GM12878 (cell line): Measurements from ENCODE around the gene PHLDB3. TPM values are rescaled to one million over a fixed set of nuclear protein-coding genes. Genes with fewer than 3 reads are reported as not detected.

ENCODE experiments used
- ATAC-seq: fragments of 200-7000 bp; cut with Tn5 transposase; 3 replicates; pipeline ENCODE4 v1.9.1; 2020; ENCODE audit warnings: mild to moderate bottlenecking, moderate library complexity
- BruUV-seq: library from RNA; stranded (reverse); fragments of 400-500 nt; replicated peaks from 2 replicates; lab custom pipeline; 2021; lab: Mats Ljungman, UMichigan
- CTCF ChIA-PET: fragments of 300-600 bp; sonication (Branson Sonifier 250); formaldehyde crosslinking; extraction: SDS; loops from one replicate; lab custom pipeline; 2021; ENCODE audit warnings: inconsistent platforms; lab: Yijun Ruan, JAX
- POLR2A ChIA-PET: fragments of 350-600 bp; formaldehyde crosslinking; extraction: SDS; loops from one replicate; lab custom pipeline; 2021; ENCODE audit warnings: inconsistent platforms; lab: Charles Lee
- RAD21 ChIA-PET: fragments of 300-600 bp; sonication (Branson Sonifier 250); formaldehyde crosslinking; loops from one replicate; lab custom pipeline; 2023; ENCODE audit warnings: antibody characterized with exemption; ENCODE audit not compliant: unreplicated experiment; lab: Charles Lee
- SMC1A ChIA-PET: fragments of 300-600 bp; sonication (Branson Sonifier 250); formaldehyde crosslinking; loops from one replicate; lab custom pipeline; 2023; ENCODE audit not compliant: unreplicated experiment, uncharacterized antibody; lab: Charles Lee
- DNase-seq: peaks from one replicate; pipeline ENCODE4 v3.0.0-alpha.2; 2011; ENCODE audit warnings: low read depth, low spot score
- FAIRE-seq: peaks from 3 replicates; lab custom pipeline; 2011; peaks lifted over from hg19 to GRCh38; lab: Jason Lieb, UNC
- H2AFZ ChIP-seq: 2 replicates; pipeline ENCODE4 v1.6.0; 2011; ENCODE audit warnings: low read depth, low read length, control low read depth; ENCODE audit not compliant: control insufficient read depth
- H3K27ac ChIP-seq: 2 replicates; pipeline ENCODE4 v1.5.1; 2011; ENCODE audit warnings: control low read depth; ENCODE audit not compliant: control insufficient read depth, insufficient read depth
- H3K27me3 ChIP-seq, 2 experiments: replicated peaks in 1 of 2; 2 replicates each; pipeline versions ENCODE4 v1.6.0 to v1.6.1; 2011; ENCODE audit warnings: low read length in 1 of 2; ENCODE audit not compliant: control insufficient read depth in 2 of 2, insufficient read depth in 2 of 2
- H3K36me3 ChIP-seq, 2 experiments: 2 replicates each; pipeline ENCODE4 v1.5.1; 2011; ENCODE audit warnings: low read length in 1 of 2; ENCODE audit not compliant: control insufficient read depth in 2 of 2, insufficient read depth in 2 of 2
- H3K4me1 ChIP-seq: 2 replicates; pipeline ENCODE4 v1.6.1; 2011; ENCODE audit warnings: mild to moderate bottlenecking, low read length, moderate library complexity, mixed read lengths; ENCODE audit not compliant: control insufficient read depth, insufficient read depth
- H3K4me2 ChIP-seq: 2 replicates; pipeline ENCODE4 v1.6.0; 2011; ENCODE audit warnings: control low read depth; ENCODE audit not compliant: control insufficient read depth, insufficient read depth
- H3K4me3 ChIP-seq: fragments of 200-600 bp; sonication (generic); 2 replicates; pipeline ENCODE4 v1.5.1; 2016
- H3K79me2 ChIP-seq: 2 replicates; pipeline ENCODE4 v1.6.0; 2011; ENCODE audit warnings: low read length; ENCODE audit not compliant: control insufficient read depth, insufficient read depth
- H3K9ac ChIP-seq: 2 replicates; pipeline ENCODE4 v1.8.0; 2011; ENCODE audit warnings: low read length, control low read depth, mixed read lengths; ENCODE audit not compliant: control insufficient read depth, insufficient read depth
- H3K9me3 ChIP-seq: replicated peaks from 3 replicates; pipeline ENCODE4 v1.5.1; 2011; ENCODE audit warnings: mild to moderate bottlenecking, low read length; ENCODE audit not compliant: control insufficient read depth, insufficient read depth
- H4K20me1 ChIP-seq: 2 replicates; pipeline ENCODE4 v1.6.0; 2011; ENCODE audit not compliant: control insufficient read depth, insufficient read depth
- RCOR1 ChIP-seq: conservative IDR thresholded peaks from 2 replicates; pipeline ENCODE4 v1.6.1; 2012; ENCODE audit warnings: low read depth, low read length, improper control_type of control experiment
- SMC3 ChIP-seq: IDR thresholded peaks from 2 replicates; pipeline ENCODE4 v1.6.1; 2011; ENCODE audit warnings: low read length, improper control_type of control experiment, borderline replicate concordance
- TCF7 ChIP-seq: IDR thresholded peaks from 2 replicates; pipeline ENCODE4 v1.6.1; 2014; ENCODE audit warnings: antibody characterized with exemption, borderline replicate concordance
- ZSCAN29 ChIP-seq: fragments of 450-650 bp; IDR thresholded peaks from 2 replicates; pipeline ENCODE4 v1.6.1; 2017; ENCODE audit warnings: mild to moderate bottlenecking, moderate library complexity
- WGBS: methylation state at CpG from one replicate; pipeline ENCODE4 v1.1.6; 2016; ENCODE audit warnings: low lambda C conversion rate; ENCODE audit not compliant: insufficient replicate concordance, insufficient coverage; ENCODE audit errors: missing lambda C conversion rate; 5-methylcytosine and 5-hydroxymethylcytosine counted together
- in situ Hi-C: fragments of 300-500 bp; cut with MboI; formaldehyde crosslinking; loops from 9 replicates; pipeline ENCODE4 v1.14.3; 2018; ENCODE audit warnings: mixed read lengths
- intact Hi-C: fragments of 100-400 bp; cut with micrococcal nuclease; formaldehyde crosslinking; loops from one replicate; pipeline ENCODE4 v1.14.2; 2022; ENCODE audit not compliant: unreplicated experiment
- polyA plus RNA-seq, 11 experiments: library from polyadenylated mRNA; depleted of rRNA in 4 of 11; unstranded in 6 of 11; stranded (reverse) in 5 of 11; fragments of >200 nt; fragmentation: Nextera tagmentation in 4 of 11; fragmentation: Illumina TruSeq in 1 of 11; extraction: Ambion mirVana in 4 of 11; extraction: Trizol in 1 of 11; gene quantifications; 1 replicate in 1 of 11; 2 replicates in 10 of 11; pipeline versions ENCODE4 v1.2.1 to v1.2.3, GENCODE V29; 2011 to 2016; ENCODE audit warnings: inconsistent platforms in 2 of 11, missing spikeins in 2 of 11, low read depth in 1 of 11
- total RNA-seq, 4 experiments: library from RNA; depleted of rRNA in 3 of 4; stranded (reverse); fragments of >200 nt in 3 of 4; fragmentation: Illumina TruSeq in 1 of 4; extraction: Trizol in 1 of 4; gene quantifications; 2 replicates each; pipeline versions ENCODE4 v1.2.1 to v1.2.3, GENCODE V29; 2013 to 2021
- TF ChIP-seq, protein P1 (sequence below): IDR thresholded peaks from 2 replicates; pipeline ENCODE4 v1.6.1; 2011; ENCODE audit warnings: borderline replicate concordance, low read depth, mild to moderate bottlenecking, moderate library complexity, low read length; ENCODE audit not compliant: insufficient read depth, poor library complexity, severe bottlenecking
- TF ChIP-seq, protein P2 (sequence below): IDR thresholded peaks from 2 replicates; pipeline ENCODE4 v1.6.1; 2011; ENCODE audit warnings: low read depth, mild to moderate bottlenecking, low read length, moderate library complexity, borderline replicate concordance; ENCODE audit errors: extremely low read depth
- TF ChIP-seq, protein P3 (sequence below): fragments of 450-650 bp; formaldehyde crosslinking; IDR thresholded peaks from 2 replicates; pipeline ENCODE4 v1.4.0; 2022; ENCODE audit warnings: mild to moderate bottlenecking, moderate library complexity

Gene PHLDB3
- total and polyA plus RNA-seq, 10 of the 15 experiments (the other 5 are each of a cell fraction or from before 2014, with no cell fraction given): 0.13 to 13.0 (median 5.5) TPM

DNA sequence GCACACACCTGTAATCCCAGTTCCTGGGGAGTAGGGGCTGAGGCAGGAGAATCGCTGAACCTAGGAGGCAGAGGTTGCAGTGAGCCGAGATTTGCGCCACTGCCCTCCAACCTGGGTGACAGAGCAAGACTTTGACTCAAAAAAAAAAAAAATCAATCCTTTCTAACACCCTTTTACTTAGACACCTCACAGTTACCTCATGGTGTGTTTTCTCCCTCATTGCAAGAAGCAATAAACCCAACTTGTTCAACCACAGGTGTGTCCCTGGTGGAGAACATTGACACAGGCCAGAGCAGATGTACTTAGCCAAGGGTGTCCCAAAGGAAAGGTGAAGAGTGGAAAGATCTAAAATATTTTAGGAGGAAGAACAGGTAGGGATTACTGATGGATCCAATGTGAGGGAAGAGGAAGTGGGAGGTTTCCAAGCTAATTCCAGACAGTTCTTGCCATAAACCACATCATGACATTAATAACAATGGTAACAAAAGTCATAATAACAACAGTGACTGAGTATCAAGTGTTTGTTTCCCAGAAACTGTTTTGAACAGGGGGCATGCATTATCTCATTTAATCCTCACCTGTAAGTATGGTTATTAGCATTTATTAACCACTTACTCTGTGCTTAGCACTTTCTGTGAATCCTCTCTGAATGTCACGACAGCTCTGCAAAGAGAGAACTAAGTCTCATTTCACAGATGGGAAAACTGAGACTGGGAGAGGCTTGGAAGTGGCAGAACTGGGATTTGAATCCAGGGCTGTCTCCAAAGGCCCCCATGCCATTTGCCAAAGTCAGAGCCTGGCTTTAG is 36.0 kb downstream of the PHLDB3 start:
- RAD21 ChIA-PET: no interaction called here
- TF ChIP-seq ZSCAN29 (no peak), RCOR1 (no peak), TCF7 (no peak), SMC3 (no peak)
- TF ChIP-seq, protein P1, sequence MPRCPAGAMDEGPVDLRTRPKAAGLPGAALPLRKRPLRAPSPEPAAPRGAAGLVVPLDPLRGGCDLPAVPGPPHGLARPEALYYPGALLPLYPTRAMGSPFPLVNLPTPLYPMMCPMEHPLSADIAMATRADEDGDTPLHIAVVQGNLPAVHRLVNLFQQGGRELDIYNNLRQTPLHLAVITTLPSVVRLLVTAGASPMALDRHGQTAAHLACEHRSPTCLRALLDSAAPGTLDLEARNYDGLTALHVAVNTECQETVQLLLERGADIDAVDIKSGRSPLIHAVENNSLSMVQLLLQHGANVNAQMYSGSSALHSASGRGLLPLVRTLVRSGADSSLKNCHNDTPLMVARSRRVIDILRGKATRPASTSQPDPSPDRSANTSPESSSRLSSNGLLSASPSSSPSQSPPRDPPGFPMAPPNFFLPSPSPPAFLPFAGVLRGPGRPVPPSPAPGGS: no peak
- TF ChIP-seq, protein P2, sequence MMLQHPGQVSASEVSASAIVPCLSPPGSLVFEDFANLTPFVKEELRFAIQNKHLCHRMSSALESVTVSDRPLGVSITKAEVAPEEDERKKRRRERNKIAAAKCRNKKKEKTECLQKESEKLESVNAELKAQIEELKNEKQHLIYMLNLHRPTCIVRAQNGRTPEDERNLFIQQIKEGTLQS: no peak
- TF ChIP-seq, protein P3, sequence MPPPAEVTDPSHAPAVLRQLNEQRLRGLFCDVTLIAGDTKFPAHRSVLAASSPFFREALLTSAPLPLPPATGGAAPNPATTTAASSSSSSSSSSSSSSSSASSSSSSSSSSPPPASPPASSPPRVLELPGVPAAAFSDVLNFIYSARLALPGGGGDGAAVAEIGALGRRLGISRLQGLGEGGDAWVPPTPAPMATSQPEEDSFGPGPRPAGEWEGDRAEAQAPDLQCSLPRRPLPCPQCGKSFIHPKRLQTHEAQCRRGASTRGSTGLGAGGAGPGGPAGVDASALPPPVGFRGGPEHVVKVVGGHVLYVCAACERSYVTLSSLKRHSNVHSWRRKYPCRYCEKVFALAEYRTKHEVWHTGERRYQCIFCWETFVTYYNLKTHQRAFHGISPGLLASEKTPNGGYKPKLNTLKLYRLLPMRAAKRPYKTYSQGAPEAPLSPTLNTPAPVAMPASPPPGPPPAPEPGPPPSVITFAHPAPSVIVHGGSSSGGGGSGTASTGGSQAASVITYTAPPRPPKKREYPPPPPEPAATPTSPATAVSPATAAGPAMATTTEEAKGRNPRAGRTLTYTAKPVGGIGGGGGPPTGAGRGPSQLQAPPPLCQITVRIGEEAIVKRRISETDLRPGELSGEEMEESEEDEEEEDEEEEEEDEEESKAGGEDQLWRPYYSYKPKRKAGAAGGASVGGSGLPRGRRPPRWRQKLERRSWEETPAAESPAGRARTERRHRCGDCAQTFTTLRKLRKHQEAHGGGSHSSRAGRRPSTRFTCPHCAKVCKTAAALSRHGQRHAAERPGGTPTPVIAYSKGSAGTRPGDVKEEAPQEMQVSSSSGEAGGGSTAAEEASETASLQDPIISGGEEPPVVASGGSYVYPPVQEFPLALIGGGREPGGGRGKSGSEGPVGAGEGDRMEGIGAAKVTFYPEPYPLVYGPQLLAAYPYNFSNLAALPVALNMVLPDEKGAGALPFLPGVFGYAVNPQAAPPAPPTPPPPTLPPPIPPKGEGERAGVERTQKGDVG (CRISPR knock-in tag): no peak
- peaks cover 8% of the 10 kb centered on the region; the same call in 1 of the 2 replicates for H3K4me1 ChIP-seq
- DNase-seq: no peak
- in situ Hi-C loops (no loop called here), intact Hi-C loops (no loop called here)
- H3K27me3 ChIP-seq: no peaks in the 10 kb centered on the region
- no peak for FAIRE-seq
- 97% methylated on average over 4 of the region's 4 CpGs for WGBS
- H3K9me3 ChIP-seq: no peaks in the 10 kb centered on the region
- no peaks in the 10 kb centered on the region for H3K79me2 ChIP-seq
- H3K4me2 ChIP-seq: no peak overlapping the region
- no peak overlapping the region for H3K9ac ChIP-seq
- SMC1A ChIA-PET: interaction anchor here (1.1 to 1.5 kb wide), 4 partner anchors 22 to 56 kb away, joined by 3 to 4 read pairs (median 4); no protein-coding TSS in a partner anchor
- no TSS peak for BruUV-seq
- H3K36me3 ChIP-seq: no peaks in the 10 kb centered on the region
- no peak overlapping the region for H3K27ac ChIP-seq
- no peak overlapping the region for H2AFZ ChIP-seq
- POLR2A ChIA-PET: interaction anchor here (0.9 kb wide), 1 partner anchor 35 kb away, joined by 3 read pairs; no protein-coding TSS in a partner anchor
- no peak overlapping the region for H3K4me3 ChIP-seq
- no peak for ATAC-seq
- H4K20me1 ChIP-seq: no peaks in the 10 kb centered on the region
- CTCF ChIA-PET: no interaction called here
